H1 (cell line): ENCODE measurements around the gene TTBK2. TPM values are rescaled to one million over a fixed set of nuclear protein-coding genes. Genes with fewer than 3 reads are reported as not detected.

Source experiments
- CTCF ChIA-PET: fragments of 300-600 bp; sonication (Branson Sonifier 250); formaldehyde crosslinking; loops from one replicate; lab custom pipeline; 2021; ENCODE audit not compliant: partially characterized antibody; lab: Charles Lee
- POLR2A ChIA-PET: fragments of 300-600 bp; sonication (Branson Sonifier 250); formaldehyde crosslinking; loops from one replicate; lab custom pipeline; 2021; ENCODE audit warnings: inconsistent platforms; ENCODE audit not compliant: partially characterized antibody; lab: Charles Lee
- DNase-seq, 2 experiments: peaks; one replicate each; pipeline versions ENCODE4 v3.0.0 to v3.0.0-alpha.2; 2010 to 2022; ENCODE audit warnings: low spot score in 2 of 2, low read depth in 1 of 2, mixed read lengths in 1 of 2
- FAIRE-seq: peaks from 2 replicates; lab custom pipeline; 2011; peaks lifted over from hg19 to GRCh38; lab: Jason Lieb, UNC
- H2AFZ ChIP-seq: 2 replicates; pipeline ENCODE4 v1.8.1; 2012; ENCODE audit warnings: low read length, inconsistent platforms
- H2AK5ac ChIP-seq: 2 replicates; pipeline ENCODE4 v1.6.1; 2013; ENCODE audit warnings: low read depth, low read length
- H2BK120ac ChIP-seq: replicated peaks from 2 replicates; pipeline ENCODE3; 2013; ENCODE audit warnings: low read depth, low read length, inconsistent platforms
- H2BK12ac ChIP-seq: 2 replicates; pipeline ENCODE4 v1.6.1; 2013; ENCODE audit warnings: low read depth, low read length
- H2BK15ac ChIP-seq: 2 replicates; pipeline ENCODE4 v1.6.1; 2013; ENCODE audit warnings: low read length
- H2BK20ac ChIP-seq: 2 replicates; pipeline ENCODE4 v1.6.1; 2013; ENCODE audit warnings: low read length
- H2BK5ac ChIP-seq: 2 replicates; pipeline ENCODE4 v1.6.1; 2013; ENCODE audit warnings: low read depth, low read length
- H3K14ac ChIP-seq: 2 replicates; pipeline ENCODE4 v1.6.1; 2013; ENCODE audit warnings: inconsistent platforms; ENCODE audit not compliant: insufficient read length
- H3K18ac ChIP-seq: 2 replicates; pipeline ENCODE4 v1.6.1; 2013; ENCODE audit warnings: low read length; ENCODE audit errors: extremely low read depth
- H3K23ac ChIP-seq: 2 replicates; pipeline ENCODE4 v1.6.1; 2013; ENCODE audit warnings: inconsistent platforms; ENCODE audit not compliant: insufficient read length
- H3K23me2 ChIP-seq: 2 replicates; pipeline ENCODE4 v1.6.1; 2013; ENCODE audit warnings: low read depth, low read length
- H3K27ac ChIP-seq: 2 replicates; pipeline ENCODE4 v1.6.1; 2011; ENCODE audit warnings: low read depth, low read length, inconsistent platforms
- H3K27me3 ChIP-seq, 4 experiments: replicated peaks in 1 of 4; 1 replicate in 1 of 4; 2 replicates in 3 of 4; pipeline versions ENCODE4 v1.6.1 to v1.8.1; 2011 to 2013; ENCODE audit warnings: low read length in 3 of 4, mild to moderate bottlenecking in 3 of 4, inconsistent platforms in 2 of 4, mixed read lengths in 2 of 4, moderate library complexity in 1 of 4; ENCODE audit not compliant: control insufficient read depth in 3 of 4, insufficient read depth in 3 of 4; ENCODE audit errors: extremely low read depth in 1 of 4
- H3K36me3 ChIP-seq, 4 experiments: 2 replicates each; pipeline versions ENCODE4 v1.6.1 to v1.8.1; 2011 to 2013; ENCODE audit warnings: mild to moderate bottlenecking in 4 of 4, low read length in 3 of 4, moderate library complexity in 2 of 4, control low read depth in 1 of 4, inconsistent platforms in 1 of 4; ENCODE audit not compliant: insufficient read depth in 4 of 4, control insufficient read depth in 2 of 4
- H3K4ac ChIP-seq: replicated peaks from 2 replicates; pipeline ENCODE3; 2013; ENCODE audit warnings: low read length, low read depth, mixed read lengths, inconsistent platforms; ENCODE audit not compliant: insufficient read length
- H3K4me1 ChIP-seq, 4 experiments: replicated peaks in 1 of 4; 1 replicate in 1 of 4; 2 replicates in 3 of 4; pipeline versions ENCODE4 v1.6.1 to v1.8.1; 2011 to 2013; ENCODE audit warnings: low read length in 3 of 4, inconsistent platforms in 2 of 4, mixed read lengths in 1 of 4; ENCODE audit not compliant: insufficient read depth in 4 of 4, control insufficient read depth in 3 of 4
- H3K4me2 ChIP-seq, 2 experiments: 2 replicates each; pipeline versions ENCODE4 v1.6.1 to v1.8.1; 2011 to 2013; ENCODE audit warnings: low read depth in 2 of 2, low read length in 2 of 2, control low read depth in 1 of 2, inconsistent platforms in 1 of 2, mild to moderate bottlenecking in 1 of 2; ENCODE audit not compliant: insufficient read depth in 1 of 2
- H3K4me3 ChIP-seq, 4 experiments: fragments of 200-600, 300-600 bp in 1 of 4; sonication (generic), shearing (Covaris generic), sonication (Bioruptor Twin) in 1 of 4; 2 replicates each; pipeline versions ENCODE4 v1.5.1 to v1.8.1; 2011 to 2016; ENCODE audit warnings: low read length in 4 of 4, low read depth in 3 of 4, control low read depth in 2 of 4, inconsistent platforms in 2 of 4, mild to moderate bottlenecking in 2 of 4, mixed read lengths in 1 of 4, moderate library complexity in 1 of 4; ENCODE audit not compliant: insufficient read depth in 2 of 4; ENCODE audit errors: extremely low read depth in 1 of 4
- H3K56ac ChIP-seq: replicated peaks from 2 replicates; pipeline ENCODE3; 2013; ENCODE audit warnings: low read depth, mild to moderate bottlenecking, mixed read lengths, low read length, inconsistent platforms; ENCODE audit not compliant: insufficient read length
- H3K79me1 ChIP-seq: 2 replicates; pipeline ENCODE4 v1.6.1; 2013; ENCODE audit warnings: low read depth, low read length, control low read depth
- H3K79me2 ChIP-seq, 2 experiments: 2 replicates each; pipeline versions ENCODE4 v1.6.1 to v1.8.1; 2012 to 2013; ENCODE audit warnings: low read length in 2 of 2, mild to moderate bottlenecking in 2 of 2, inconsistent platforms in 1 of 2; ENCODE audit not compliant: insufficient read depth in 2 of 2, control insufficient read depth in 1 of 2
- H3K9ac ChIP-seq, 4 experiments: replicated peaks in 1 of 4; 1 replicate in 1 of 4; 2 replicates in 3 of 4; pipeline versions ENCODE4 v1.6.1 to v1.8.1; 2011 to 2013; ENCODE audit warnings: low read depth in 3 of 4, low read length in 3 of 4, control low read depth in 2 of 4, mild to moderate bottlenecking in 2 of 4, moderate library complexity in 2 of 4, inconsistent platforms in 1 of 4; ENCODE audit errors: extremely low read depth in 1 of 4
- H3K9me3 ChIP-seq, 2 experiments: 2 replicates each; pipeline versions ENCODE4 v1.6.1 to v1.8.1; 2012 to 2013; ENCODE audit warnings: mild to moderate bottlenecking in 2 of 2, moderate library complexity in 2 of 2, control low read depth in 1 of 2, inconsistent platforms in 1 of 2, low read depth in 1 of 2, low read length in 1 of 2, mixed read lengths in 1 of 2; ENCODE audit not compliant: insufficient read depth in 2 of 2
- H4K20me1 ChIP-seq, 2 experiments: replicated peaks in 1 of 2; 2 replicates each; pipeline versions ENCODE3 to v1.8.1; 2011 to 2013; ENCODE audit warnings: inconsistent platforms in 2 of 2, low read length in 2 of 2, mild to moderate bottlenecking in 1 of 2; ENCODE audit not compliant: insufficient read depth in 2 of 2, control insufficient read depth in 1 of 2
- H4K5ac ChIP-seq: 2 replicates; pipeline ENCODE4 v1.6.1; 2013; ENCODE audit warnings: low read length, low read depth, mixed read lengths, inconsistent platforms; ENCODE audit not compliant: insufficient read length
- H4K8ac ChIP-seq: 2 replicates; pipeline ENCODE4 v1.8.0; 2013; ENCODE audit warnings: mild to moderate bottlenecking, moderate library complexity, low read length, inconsistent platforms; ENCODE audit not compliant: insufficient read depth; ENCODE audit errors: extremely low read depth
- H4K91ac ChIP-seq: replicated peaks from 2 replicates; pipeline ENCODE3; 2013; ENCODE audit warnings: low read length, mixed read lengths, inconsistent platforms; ENCODE audit not compliant: insufficient read length
- CBX5 ChIP-seq: fragments of 300-800, 300-1000 bp; sonication (generic); IDR thresholded peaks from 2 replicates; pipeline ENCODE4 v1.7.1; 2016; ENCODE audit warnings: antibody characterized with exemption, low read length, low read depth
- EP300 ChIP-seq, 2 experiments: IDR thresholded peaks; 1 replicate in 1 of 2; 2 replicates in 1 of 2; pipeline ENCODE4 v1.6.1; 2011 to 2012; ENCODE audit warnings: low read depth in 2 of 2, low read length in 2 of 2, mild to moderate bottlenecking in 2 of 2, borderline replicate concordance in 1 of 2, inconsistent platforms in 1 of 2, moderate library complexity in 1 of 2
- GTF2F1 ChIP-seq: IDR thresholded peaks from 2 replicates; pipeline ENCODE4 v1.6.1; 2012; ENCODE audit warnings: low read depth, low read length, improper control_type of control experiment, borderline replicate concordance
- HDAC2 ChIP-seq, 2 experiments: fragments of 300-600 bp in 1 of 2; sonication (generic) in 1 of 2; IDR thresholded peaks; 2 replicates each; pipeline ENCODE4 v1.6.1; 2011 to 2012; ENCODE audit warnings: low read depth in 2 of 2, low read length in 2 of 2, mild to moderate bottlenecking in 2 of 2, moderate library complexity in 2 of 2, borderline replicate concordance in 1 of 2, inconsistent platforms in 1 of 2
- KDM1A ChIP-seq: fragments of 200-600, 300-600 bp; sonication (generic); IDR thresholded peaks from 2 replicates; pipeline ENCODE4 v1.7.1; 2016; ENCODE audit warnings: mild to moderate bottlenecking, low read length, borderline replicate concordance
- PHF8 ChIP-seq: fragments of 200-600 bp; sonication (generic); conservative IDR thresholded peaks from 2 replicates; pipeline ENCODE4 v1.7.1; 2012; ENCODE audit warnings: low read depth, mild to moderate bottlenecking, inconsistent platforms, low read length, moderate library complexity
- SIRT6 ChIP-seq: IDR thresholded peaks from one replicate; pipeline ENCODE4 v1.7.1; 2012; ENCODE audit warnings: low read length, inconsistent platforms
- TBP ChIP-seq: IDR thresholded peaks from 2 replicates; pipeline ENCODE4 v1.6.1; 2011; ENCODE audit warnings: low read depth, low read length, improper control_type of control experiment
- TCF12 ChIP-seq: IDR thresholded peaks from 2 replicates; pipeline ENCODE4 v1.6.1; 2011; ENCODE audit warnings: low read depth, mild to moderate bottlenecking, low read length
- WGBS, 2 experiments: shearing (Covaris generic) in 1 of 2; methylation state at CpG; one replicate each; pipeline versions ENCODE4 v1.1.6 to v1.1.7; 2013 to 2015; ENCODE audit warnings: low lambda C conversion rate in 2 of 2, mixed read lengths in 2 of 2, inconsistent platforms in 1 of 2, low coverage in 1 of 2, missing lambda C conversion rate in 1 of 2; ENCODE audit not compliant: insufficient replicate concordance in 2 of 2, insufficient coverage in 1 of 2, insufficient read length in 1 of 2; ENCODE audit errors: extremely low coverage in 1 of 2, missing lambda C conversion rate in 1 of 2; 5-methylcytosine and 5-hydroxymethylcytosine counted together
- polyA plus RNA-seq, 7 experiments: library from polyadenylated mRNA; depleted of rRNA in 3 of 7; stranded (reverse) in 5 of 7; unstranded in 2 of 7; fragments of >200 nt in 5 of 7; fragments of 200-250 nt in 2 of 7; gene quantifications; 1 replicate in 5 of 7; 2 replicates in 1 of 7; 4 replicates in 1 of 7; pipeline versions ENCODE4 v1.2.1 to v1.2.3, GENCODE V29; 2011 to 2013; ENCODE audit warnings: missing spikeins in 2 of 7, mixed read lengths in 2 of 7
- total RNA-seq: library from RNA; stranded (reverse); fragmentation: NEBNext Ultra II Directional; extraction: Animal tissue kit (Norgen Biotek cat#: 25700); gene quantifications from 2 replicates; pipeline ENCODE4 v1.2.1, GENCODE V29; 2021

TTBK2 gene
- total and polyA plus RNA-seq, 2 of the 8 experiments (the other 6 are each of a cell fraction or from before 2014, with no cell fraction given) = 2.7 to 18.2 TPM

- Histone ChIP-seq H2BK12ac (no peak overlapping the region), H3K18ac (no peak overlapping the region), H4K5ac (no peak overlapping the region)
- CTCF ChIA-PET = interaction anchor here (1.8 kb wide), 1 partner anchor 11 kb away, joined by 6 read pairs; no protein-coding TSS in a partner anchor
- TF ChIP-seq GTF2F1 (no peak), KDM1A (no peak), SIRT6 (no peak), PHF8 (no peak), EP300 (IDR thresholded peaks at IDR 0.05; ENCODE audit: borderline replicate concordance in 1 of 2, low read depth in 2 of 2, low read length in 2 of 2) (no peak), TCF12 (no peak), HDAC2 (IDR thresholded peaks at IDR 0.05; ENCODE audit: borderline replicate concordance in 1 of 2, low read depth in 2 of 2, low read length in 2 of 2) (no peak), TBP (no peak), CBX5 (no peak)
- TF ChIP-seq, all 59 proteins: peak for 0
- Histone ChIP-seq H2BK5ac (no peak overlapping the region), H3K4me2 (no peak overlapping the region), H4K20me1 (no peaks in the 10 kb centered on the region), H2BK120ac (no peak overlapping the region), H2AK5ac (no peak overlapping the region), H3K79me2 (no peaks in the 10 kb centered on the region), H2BK15ac (no peak overlapping the region), H3K27ac (no peak overlapping the region), H3K4ac (no peak overlapping the region), H3K9me3 (no peaks in the 10 kb centered on the region), H3K4me1 (0 out of 7 replicates have a peak, but pooled peaks cover 0 to 2% (median 0%) of the 10 kb centered on the region in 4 experiments), H4K91ac (no peak overlapping the region), H3K9ac (no peak overlapping the region), H3K79me1 (no peaks in the 10 kb centered on the region), H3K4me3 (no peak overlapping the region), H3K27me3 (no peaks in the 10 kb centered on the region), H3K56ac (no peak overlapping the region), H3K23ac (no peak overlapping the region), H3K14ac (no peak overlapping the region), H2BK20ac (no peak overlapping the region), H3K36me3 (peaks cover 0 to 4% (median 2%) of the 10 kb centered on the region in 4 experiments; a peak in 1 of 8 replicates), H4K8ac (no peak overlapping the region), H2AFZ (no peak overlapping the region), H3K23me2 (no peaks in the 10 kb centered on the region)
- DNase-seq = no peak
- no peak for FAIRE-seq
- POLR2A ChIA-PET = interaction anchor here (1.1 kb wide), 1 partner anchor 10 kb away, joined by 3 read pairs; no protein-coding TSS in a partner anchor
- 85% methylated on average over 1 of the region's 1 CpG; no CpG with 5 or more reads in 1 of the 2 experiments for WGBS, 2 experiments
Observed at GRCh38 chr15:42749266-42749665, 171.3 kb downstream of the TTBK2 start.
